ENCODE data around the gene STX8.

DNA sequence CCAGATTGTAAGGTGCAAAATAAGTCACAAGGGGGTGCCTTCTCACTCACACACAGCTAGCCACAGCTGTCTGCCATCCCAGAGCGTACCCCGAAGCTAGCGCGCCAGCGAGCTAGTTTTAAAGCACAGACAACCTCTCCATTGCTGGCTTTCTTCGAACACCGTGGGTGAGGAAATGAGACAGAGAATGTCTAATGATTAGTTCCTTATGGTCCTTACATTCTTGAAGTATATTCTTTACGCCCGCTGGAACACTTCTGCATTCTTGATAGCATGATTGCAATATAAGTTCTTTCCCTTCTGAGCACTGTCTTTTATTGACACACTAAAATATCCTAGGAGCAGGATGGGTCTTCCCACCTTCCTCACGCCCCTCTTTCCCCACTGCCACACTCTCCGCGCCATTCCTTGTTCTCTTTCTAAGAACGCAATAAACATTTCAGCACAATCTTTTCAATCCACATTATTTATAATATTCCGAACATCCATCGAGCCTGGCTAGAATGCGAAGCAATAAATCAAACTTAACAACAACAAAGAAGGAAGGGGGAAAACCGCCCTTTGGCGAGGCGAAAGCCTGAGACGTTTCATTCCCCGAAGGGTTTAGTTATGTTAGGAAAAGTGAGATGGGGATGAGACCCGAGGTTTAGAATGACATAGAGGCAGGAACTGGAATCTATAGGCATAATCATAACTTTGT is 303.0 kb downstream of the STX8 start:
- TF ChIP-seq CTCF (IDR thresholded peaks at IDR 0.05; ENCODE audit: low read depth, low read length) (peak; percentile 15; the same call in 1 of the 2 replicates), EZH2phosphoT487 (IDR thresholded peaks at IDR 0.05; ENCODE audit: low read depth) (no peak)
